ENCODE results near the gene NUDT14. TPM values are rescaled to one million over a fixed set of nuclear protein-coding genes. Genes with fewer than 3 reads are reported as not detected.
A peak's percentile ranks its signal among the peaks of the same experiment; 100 is the strongest.

NUDT14 gene
- total RNA-seq, 2 donors from 2014 or later = 32.9 to 36.5 TPM

- H3K27me3 ChIP-seq (replicated peaks; ENCODE audit: insufficient read depth) = no peaks in the 10 kb centered on the region
- DNase-seq (ENCODE audit: low spot score) = no peak
- WGBS = 48% methylated on average over 19 of the region's 22 CpGs
- TF ChIP-seq POLR2A (IDR thresholded peaks at IDR 0.05) = no peak
- TF ChIP-seq, protein P1, sequence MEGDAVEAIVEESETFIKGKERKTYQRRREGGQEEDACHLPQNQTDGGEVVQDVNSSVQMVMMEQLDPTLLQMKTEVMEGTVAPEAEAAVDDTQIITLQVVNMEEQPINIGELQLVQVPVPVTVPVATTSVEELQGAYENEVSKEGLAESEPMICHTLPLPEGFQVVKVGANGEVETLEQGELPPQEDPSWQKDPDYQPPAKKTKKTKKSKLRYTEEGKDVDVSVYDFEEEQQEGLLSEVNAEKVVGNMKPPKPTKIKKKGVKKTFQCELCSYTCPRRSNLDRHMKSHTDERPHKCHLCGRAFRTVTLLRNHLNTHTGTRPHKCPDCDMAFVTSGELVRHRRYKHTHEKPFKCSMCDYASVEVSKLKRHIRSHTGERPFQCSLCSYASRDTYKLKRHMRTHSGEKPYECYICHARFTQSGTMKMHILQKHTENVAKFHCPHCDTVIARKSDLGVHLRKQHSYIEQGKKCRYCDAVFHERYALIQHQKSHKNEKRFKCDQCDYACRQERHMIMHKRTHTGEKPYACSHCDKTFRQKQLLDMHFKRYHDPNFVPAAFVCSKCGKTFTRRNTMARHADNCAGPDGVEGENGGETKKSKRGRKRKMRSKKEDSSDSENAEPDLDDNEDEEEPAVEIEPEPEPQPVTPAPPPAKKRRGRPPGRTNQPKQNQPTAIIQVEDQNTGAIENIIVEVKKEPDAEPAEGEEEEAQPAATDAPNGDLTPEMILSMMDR (IDR thresholded peaks at IDR 0.05) = no peak
- no peak for TF ChIP-seq POLR2AphosphoS5 (IDR thresholded peaks at IDR 0.05)
- no peaks in the 10 kb centered on the region for H3K4me1 ChIP-seq (replicated peaks)
- H3K9me3 ChIP-seq = no peaks in the 10 kb centered on the region
- peak overlapping the region; percentile 37 to 49 for H3K27ac ChIP-seq
- H3K36me3 ChIP-seq = no peaks in the 10 kb centered on the region
- intact Hi-C loops (cut with DNase I) = no loop called here
- peak overlapping the region in 1 of 2 donors; percentile 1 for H3K4me3 ChIP-seq
Observed at GRCh38 chr14:105166571-105167302, 14.4 kb downstream of the NUDT14 start.

- Histone ChIP-seq H3K9me3 (no peaks in the 10 kb centered on the region), H3K27ac (peak overlapping the region; percentile 37 to 49), H3K36me3 (no peaks in the 10 kb centered on the region), H3K27me3 (replicated peaks; ENCODE audit: insufficient read depth) (no peaks in the 10 kb centered on the region), H3K4me3 (peak overlapping the region in 1 of 2 donors; percentile 1), H3K4me1 (replicated peaks) (no peaks in the 10 kb centered on the region)
- intact Hi-C loops (cut with DNase I) = no loop called here
- 41% methylated on average over 31 of the region's 32 CpGs for WGBS
- TF ChIP-seq, protein P1 (IDR thresholded peaks at IDR 0.05) = no peak
- no peak for TF ChIP-seq POLR2A (IDR thresholded peaks at IDR 0.05)
- TF ChIP-seq POLR2AphosphoS5 (IDR thresholded peaks at IDR 0.05) = peak; percentile 55
- DNase-seq (ENCODE audit: low spot score) = peak; percentile 59
Observed at GRCh38 chr14:105165761-105166485, 15.2 kb downstream of the NUDT14 start.

DNA sequence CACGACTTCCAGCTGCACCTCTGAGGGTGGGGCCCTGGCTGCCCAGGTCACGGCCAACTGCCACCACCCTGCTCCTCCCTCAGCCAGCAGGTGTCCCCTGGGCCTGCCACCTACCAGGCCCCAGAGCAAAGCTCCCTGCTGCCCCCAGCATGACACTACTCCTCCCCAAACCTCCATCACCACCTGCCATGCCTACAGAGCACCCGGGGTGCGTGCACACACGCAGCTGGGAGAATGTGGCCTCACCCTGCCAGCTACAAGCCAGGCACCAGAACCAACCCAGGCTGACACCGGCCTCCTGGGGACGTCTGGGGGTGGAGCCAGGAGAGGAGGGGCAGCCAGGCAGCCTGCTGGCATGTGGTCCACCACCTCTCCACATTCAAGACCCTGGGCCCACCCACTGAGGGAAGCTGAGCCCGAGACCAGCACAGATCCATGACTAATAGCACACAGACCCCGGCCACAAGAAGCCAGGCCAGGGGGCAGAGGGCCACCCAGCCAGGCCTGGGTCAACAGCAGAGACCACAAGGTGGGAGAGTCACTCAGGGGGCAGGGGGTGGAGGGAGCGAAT, 15.9 kb downstream of the NUDT14 start:
- no peak overlapping the region for H3K4me3 ChIP-seq
- H3K27ac ChIP-seq = peak overlapping the region; percentile 37 to 49
- no peaks in the 10 kb centered on the region for H3K9me3 ChIP-seq
- WGBS = 45% methylated on average over 10 of the region's 10 CpGs
- H3K36me3 ChIP-seq = no peaks in the 10 kb centered on the region
- intact Hi-C loops (cut with DNase I) = no loop called here
- no peaks in the 10 kb centered on the region for H3K27me3 ChIP-seq (replicated peaks; ENCODE audit: insufficient read depth)
- no peak for DNase-seq (ENCODE audit: low spot score)
- no peaks in the 10 kb centered on the region for H3K4me1 ChIP-seq (replicated peaks)
- TF ChIP-seq, protein P1 (IDR thresholded peaks at IDR 0.05) = no peak
- no peak for TF ChIP-seq POLR2AphosphoS5 (IDR thresholded peaks at IDR 0.05)

GRCh38 chr14:105163040-105163742, 17.9 kb downstream of the NUDT14 start:
- no peak for DNase-seq (ENCODE audit: low spot score)
- 71% methylated on average over 14 of the region's 18 CpGs for WGBS
- H3K27me3 ChIP-seq (replicated peaks; ENCODE audit: insufficient read depth) = no peaks in the 10 kb centered on the region
- no peaks in the 10 kb centered on the region for H3K4me1 ChIP-seq (replicated peaks)
- intact Hi-C loops (cut with DNase I) = no loop called here
- H3K4me3 ChIP-seq = no peak overlapping the region
- no peaks in the 10 kb centered on the region for H3K36me3 ChIP-seq
- TF ChIP-seq, protein P1 (IDR thresholded peaks at IDR 0.05) = peak in 1 of 4 experiments; percentile 32
- no peak for TF ChIP-seq POLR2AphosphoS5 (IDR thresholded peaks at IDR 0.05)
- no peak overlapping the region for H3K27ac ChIP-seq
- no peaks in the 10 kb centered on the region for H3K9me3 ChIP-seq

Data from prostate gland (tissue), 2 donors.